Measurements from ENCODE around the gene NACAD.

NACAD gene, protein sequence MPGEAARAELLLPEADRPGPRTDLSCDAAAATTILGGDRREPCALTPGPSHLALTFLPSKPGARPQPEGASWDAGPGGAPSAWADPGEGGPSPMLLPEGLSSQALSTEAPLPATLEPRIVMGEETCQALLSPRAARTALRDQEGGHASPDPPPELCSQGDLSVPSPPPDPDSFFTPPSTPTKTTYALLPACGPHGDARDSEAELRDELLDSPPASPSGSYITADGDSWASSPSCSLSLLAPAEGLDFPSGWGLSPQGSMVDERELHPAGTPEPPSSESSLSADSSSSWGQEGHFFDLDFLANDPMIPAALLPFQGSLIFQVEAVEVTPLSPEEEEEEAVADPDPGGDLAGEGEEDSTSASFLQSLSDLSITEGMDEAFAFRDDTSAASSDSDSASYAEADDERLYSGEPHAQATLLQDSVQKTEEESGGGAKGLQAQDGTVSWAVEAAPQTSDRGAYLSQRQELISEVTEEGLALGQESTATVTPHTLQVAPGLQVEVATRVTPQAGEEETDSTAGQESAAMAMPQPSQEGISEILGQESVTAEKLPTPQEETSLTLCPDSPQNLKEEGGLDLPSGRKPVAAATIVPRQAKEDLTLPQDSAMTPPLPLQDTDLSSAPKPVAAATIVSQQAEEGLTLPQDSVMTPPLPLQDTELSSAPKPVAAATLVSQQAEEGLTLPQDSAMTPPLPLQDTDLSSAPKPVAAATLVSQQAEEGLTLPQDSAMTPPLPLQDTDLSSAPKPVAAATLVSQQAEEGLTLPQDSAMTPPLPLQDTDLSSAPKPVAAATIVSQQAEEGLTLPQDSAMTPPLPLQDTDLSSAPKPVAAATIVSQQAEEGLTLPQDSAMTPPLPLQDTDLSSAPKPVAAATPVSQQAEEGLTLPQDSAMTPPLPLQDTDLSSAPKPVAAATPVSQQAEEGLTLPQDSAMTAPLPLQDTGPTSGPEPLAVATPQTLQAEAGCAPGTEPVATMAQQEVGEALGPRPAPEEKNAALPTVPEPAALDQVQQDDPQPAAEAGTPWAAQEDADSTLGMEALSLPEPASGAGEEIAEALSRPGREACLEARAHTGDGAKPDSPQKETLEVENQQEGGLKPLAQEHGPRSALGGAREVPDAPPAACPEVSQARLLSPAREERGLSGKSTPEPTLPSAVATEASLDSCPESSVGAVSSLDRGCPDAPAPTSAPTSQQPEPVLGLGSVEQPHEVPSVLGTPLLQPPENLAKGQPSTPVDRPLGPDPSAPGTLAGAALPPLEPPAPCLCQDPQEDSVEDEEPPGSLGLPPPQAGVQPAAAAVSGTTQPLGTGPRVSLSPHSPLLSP (N-terminal part only)

DNA sequence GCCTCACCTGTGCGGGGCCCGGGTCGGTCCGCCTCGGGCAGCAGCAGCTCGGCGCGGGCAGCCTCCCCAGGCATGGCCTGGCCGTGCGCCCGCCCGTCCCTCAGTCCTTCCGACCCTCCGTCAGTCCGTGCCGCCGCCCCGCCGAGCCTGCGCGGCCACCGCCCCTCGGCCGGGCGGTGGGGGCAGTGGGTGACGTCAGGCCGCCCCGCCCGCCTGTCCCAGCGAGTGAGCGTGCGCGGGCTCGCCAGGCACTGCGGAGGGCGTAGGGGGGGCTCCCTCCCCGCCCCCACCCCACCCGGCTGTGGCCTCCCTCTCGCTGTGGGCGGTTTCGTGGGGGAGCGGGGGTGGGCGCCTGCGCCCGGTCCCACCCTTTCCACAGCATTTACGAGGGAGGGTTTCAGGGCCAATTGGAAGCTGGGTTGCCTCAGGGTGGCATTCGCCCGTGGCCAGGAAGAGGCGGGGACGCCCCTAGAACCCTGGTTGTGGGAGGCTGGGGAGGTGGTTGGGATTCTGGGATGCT lies at the start of gene NACAD:
TSS of gene NACAD (minus strand) at position 149 of the 520 bp plus-strand sequence. CDS start at position 74, 75 bp downstream.
- DNase-seq (ENCODE audit: low read depth) = no peak

DNA sequence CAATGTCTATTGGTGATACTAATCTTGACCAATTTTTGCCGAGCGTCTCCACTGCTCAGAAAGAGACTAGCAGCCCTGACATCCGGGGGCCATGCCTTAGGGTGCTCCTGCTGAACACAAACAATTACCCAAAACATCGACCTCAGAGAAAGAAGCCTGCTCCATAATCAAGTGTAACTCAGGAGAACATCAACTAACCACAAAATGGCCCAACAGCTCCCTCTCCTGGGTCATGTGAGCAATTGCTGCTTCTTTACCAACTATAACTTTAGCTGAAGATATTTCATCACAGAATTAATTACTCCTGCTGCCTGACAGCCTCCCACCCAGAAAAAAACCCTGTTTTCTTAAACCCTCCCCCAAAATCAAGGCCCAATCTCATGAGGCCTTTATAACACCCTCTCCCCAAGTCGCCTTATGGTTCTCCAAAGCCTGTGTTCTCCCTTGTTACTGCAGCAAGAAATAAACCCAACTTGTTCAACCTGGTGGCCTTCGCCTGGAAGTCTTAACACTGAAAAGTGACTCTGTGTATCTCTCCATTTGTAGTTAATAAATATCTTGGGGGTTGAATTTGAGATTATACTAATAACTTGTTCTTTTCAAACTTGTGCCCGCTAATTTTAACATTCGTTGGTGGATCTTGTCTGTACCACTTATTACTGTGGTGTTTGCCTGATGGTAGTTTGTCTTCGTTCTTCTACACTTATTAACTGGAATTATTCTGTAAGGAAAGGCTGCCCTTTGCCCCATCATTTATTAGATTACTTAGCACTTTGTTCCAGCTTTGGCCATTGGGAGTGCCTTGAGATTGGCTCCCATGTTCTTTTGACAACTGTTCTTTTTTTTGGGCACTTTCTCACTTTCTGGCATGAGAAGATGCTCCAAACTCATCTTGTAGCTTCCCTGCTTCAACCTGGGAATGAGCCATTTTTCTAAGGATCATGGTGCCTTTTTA lies 47.6 kb upstream of the NACAD start:
- DNase-seq (ENCODE audit: low read depth) = peak; percentile 17

DNA sequence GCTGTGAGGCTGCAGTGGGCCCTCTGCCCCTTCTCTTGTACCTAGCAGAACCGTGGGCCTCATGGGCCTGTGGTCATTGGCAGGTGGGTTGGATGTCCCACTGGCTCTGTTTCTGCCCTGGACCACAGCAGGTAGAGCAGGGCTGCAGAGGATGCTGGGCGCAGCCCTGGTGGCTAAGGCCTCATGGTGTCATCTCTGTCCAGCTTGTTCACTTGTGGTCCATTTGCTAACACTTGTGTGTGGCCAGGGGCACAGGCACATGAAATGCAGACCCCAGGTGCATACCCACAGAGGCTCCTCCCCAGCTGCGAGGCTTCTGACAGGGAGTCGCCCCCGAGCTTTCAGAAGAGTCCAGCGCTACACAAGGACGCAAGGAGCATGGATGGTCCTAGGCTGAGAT lies 45.1 kb upstream of the NACAD start:
- no peak for DNase-seq (ENCODE audit: low read depth)

DNA sequence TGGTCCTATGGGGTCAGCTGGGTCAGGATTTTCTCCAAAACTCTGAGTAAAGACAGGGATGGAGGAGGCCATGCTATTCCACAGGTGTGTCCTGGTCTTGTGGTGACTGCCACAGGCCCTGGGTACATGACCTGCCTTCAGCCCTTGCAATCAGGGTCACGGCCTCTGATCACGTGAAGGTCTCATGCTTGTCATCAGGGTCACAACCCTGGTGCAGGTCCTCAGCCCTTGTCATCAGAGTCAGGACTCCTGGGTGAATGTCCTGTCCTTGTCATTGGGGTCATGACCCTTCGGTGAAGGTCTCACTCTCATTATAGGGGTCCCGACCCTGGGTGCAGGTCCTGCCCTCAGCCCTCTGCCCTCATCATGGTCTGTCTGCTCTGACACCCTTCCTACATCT lies 44.6 kb upstream of the NACAD start:
- no peak for DNase-seq (ENCODE audit: low read depth)

DNA sequence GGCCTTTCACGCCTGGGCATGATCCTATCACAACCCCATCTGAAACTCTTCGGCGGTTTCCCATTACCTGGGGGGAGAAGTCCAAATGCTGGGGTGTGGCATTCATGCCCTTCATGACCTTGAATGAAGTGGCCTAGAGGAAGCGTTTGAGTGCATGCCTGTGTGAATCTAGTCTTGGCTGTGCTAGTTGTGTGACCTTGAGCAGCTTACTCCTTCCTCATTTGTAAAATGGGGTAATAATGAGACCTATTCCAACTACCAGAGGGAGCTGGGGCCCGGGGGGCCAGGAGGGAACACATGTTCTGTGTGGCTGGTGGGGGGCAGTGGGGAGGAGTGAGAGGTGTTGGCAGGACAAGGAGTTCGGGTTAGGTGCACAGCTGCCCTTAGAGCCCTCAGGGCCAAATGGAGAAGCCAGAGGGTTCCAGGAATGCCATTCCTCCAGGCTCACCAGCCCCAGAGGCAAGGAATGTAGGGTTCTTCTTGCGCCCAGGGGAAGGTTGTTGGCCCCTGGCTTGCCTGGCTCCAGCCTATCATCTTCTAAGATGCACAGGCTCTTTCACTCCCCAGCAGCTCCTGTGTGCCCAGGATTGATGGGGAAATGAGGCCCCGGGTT lies 44.0 kb upstream of the NACAD start:
- no peak for DNase-seq (ENCODE audit: low read depth)

DNA sequence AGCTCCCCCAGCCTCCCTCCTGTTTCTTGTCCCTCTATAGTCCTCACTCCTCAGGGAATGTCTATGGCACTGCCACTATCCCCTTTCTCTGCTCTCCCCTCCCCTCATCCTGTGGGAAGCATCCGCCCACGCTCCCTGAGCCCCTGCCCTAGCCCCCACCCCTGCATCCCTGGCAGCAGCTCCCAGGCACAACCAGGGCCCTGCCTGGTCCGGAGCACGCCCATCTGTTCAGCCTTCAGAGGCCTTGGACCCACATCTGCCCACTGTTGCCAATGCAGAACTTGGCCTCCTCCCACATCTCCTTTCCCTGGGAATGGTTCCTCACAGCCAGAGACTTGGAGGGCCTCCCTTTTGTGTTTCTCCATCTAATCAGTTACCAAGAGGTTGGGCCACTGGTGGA lies 43.1 kb upstream of the NACAD start:
- DNase-seq (ENCODE audit: low read depth) = no peak

DNA sequence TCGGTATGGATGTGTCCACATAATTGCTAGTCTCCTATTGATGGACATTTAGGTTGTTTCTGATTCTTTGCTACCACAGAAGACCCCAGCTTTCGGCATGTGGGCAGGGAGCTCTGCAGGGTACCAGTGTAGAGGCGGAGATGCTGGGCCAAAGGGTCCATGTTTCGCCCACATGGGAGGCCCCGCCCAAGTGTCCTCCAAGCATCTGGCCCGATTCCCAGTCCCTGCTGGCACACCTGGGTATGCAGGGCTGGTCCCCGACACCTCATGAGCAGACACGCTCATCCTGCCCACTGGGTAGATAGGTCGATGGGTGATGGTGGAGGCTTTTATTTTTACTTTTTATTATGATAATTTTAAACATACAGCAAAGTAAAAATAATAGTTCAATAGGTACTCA lies 42.1 kb upstream of the NACAD start:
- DNase-seq (ENCODE audit: low read depth) = no peak

DNA sequence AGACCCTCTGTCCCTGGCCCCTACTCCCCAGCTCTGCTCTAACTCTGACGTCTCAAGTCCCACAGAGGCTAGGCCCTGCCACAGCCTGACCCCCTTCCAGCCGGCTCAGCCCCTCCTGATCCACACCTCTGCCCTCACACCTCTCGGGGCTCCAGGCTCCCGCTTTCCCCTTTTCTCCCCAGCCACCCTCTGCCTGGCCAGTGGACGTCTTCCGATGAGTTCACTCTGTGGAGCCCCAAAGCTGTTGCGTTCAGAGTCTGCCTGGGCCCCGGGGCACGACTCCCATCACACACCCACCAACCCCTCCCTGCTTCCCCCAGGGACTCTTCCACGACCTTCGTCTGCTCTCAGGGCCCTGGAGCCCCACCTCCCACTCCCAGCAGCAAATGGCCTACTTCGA lies 41.1 kb upstream of the NACAD start:
- DNase-seq (ENCODE audit: low read depth) = no peak

DNA sequence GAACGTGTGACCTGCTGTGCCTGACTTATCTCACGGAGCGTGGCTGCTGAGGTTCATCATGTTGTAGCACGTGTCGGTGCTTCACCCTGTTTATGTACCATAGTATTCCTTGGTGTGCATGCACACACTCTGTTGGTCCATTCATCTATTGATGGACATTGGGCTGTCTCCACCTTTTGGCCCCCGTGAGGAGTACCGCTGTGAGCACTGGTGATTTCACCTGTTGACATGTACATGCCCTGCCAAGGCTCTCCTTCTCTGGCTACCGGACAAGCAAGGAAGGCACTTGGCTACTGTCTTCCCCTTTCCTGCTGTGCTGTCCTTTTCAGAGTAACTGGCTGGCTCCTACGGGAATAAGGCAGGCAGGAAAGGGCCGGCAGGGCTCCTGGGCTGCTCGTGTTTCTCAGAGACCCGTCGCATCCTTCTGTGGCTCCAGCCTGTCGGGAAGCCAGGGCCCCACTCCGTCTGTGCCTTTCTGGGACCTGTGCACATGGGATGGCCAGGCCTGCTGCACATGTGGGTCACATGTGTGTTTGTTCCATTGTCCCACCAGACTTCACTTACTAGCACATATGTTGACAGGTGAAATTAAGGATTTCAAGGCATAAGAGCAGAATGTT lies 40.5 kb upstream of the NACAD start:
- DNase-seq (ENCODE audit: low read depth) = no peak

DNA sequence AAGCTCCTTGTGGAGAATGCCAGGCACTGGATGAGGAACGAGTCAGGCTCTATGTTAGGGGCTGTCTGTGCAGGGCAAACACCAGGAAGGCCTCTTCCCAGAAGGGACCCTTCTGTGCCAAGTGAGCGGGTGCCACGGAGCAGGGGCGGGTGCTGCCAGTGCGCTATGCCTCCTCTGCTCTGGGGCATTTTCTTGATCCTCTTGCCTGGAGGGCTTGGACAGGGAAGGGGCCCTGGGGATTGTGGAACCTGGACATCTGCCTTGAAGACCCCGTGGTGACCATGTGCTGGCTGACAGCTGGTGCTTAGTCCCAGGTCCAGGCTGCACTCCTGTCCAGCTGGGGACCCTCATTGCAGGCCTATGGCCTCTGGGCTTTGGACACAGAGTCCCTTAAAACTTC lies 38.2 kb upstream of the NACAD start:
- DNase-seq (ENCODE audit: low read depth) = no peak

DNA sequence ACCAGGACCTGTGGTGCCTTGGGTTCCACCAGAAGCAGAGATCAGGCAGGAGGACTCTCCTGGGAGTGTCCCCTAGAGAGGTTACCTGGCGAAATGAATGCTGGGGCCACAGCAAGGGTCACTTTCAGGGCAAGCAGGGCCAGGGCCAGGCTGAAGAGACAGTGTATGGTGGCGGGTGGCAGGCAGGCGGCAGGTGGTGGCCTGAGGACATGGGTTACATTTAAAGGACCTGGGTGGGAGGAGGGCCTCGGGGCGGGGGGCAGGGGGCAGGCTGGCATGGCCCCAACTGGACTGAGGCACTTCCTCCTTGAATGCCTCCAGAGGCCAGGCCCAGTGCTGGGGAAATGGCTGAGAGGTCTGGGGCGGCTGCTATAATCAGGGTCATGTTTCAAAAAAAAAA lies 37.4 kb upstream of the NACAD start:
- no peak for DNase-seq (ENCODE audit: low read depth)

DNA sequence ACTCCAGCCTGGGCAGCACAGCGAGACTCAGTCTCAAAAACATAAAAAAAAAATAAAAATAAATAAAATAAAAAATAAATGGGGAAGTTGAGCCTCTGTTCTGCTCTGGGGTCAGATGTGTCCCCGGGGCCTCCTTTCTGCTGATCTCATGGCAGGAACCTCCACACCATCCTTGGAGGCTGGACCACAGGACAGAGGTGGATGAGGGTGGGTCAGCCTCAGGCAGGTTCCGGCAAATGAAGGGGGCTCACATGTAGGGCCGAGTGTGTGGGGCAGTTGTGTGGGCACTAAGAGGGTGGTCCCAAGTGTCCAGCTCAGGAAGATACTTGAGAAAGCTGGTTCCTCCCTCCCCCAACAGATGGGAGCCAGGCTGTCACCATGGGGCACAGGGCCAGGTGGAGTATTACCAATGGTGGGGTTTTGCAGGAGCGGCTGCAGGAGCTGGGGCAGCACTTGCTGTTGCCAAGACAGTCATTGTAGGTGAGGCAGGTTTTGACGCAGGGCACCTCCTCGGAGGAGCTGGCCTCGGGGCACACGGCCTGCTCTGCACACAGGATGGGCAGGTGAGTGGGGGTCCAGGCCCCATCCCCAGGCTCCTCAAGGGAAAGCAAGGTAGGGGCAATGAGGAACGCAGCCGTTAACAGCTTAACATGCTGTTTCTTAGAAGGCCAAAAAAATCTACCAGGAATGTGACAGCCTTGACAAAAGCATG lies 36.6 kb upstream of the NACAD start:
- no peak for DNase-seq (ENCODE audit: low read depth)

DNA sequence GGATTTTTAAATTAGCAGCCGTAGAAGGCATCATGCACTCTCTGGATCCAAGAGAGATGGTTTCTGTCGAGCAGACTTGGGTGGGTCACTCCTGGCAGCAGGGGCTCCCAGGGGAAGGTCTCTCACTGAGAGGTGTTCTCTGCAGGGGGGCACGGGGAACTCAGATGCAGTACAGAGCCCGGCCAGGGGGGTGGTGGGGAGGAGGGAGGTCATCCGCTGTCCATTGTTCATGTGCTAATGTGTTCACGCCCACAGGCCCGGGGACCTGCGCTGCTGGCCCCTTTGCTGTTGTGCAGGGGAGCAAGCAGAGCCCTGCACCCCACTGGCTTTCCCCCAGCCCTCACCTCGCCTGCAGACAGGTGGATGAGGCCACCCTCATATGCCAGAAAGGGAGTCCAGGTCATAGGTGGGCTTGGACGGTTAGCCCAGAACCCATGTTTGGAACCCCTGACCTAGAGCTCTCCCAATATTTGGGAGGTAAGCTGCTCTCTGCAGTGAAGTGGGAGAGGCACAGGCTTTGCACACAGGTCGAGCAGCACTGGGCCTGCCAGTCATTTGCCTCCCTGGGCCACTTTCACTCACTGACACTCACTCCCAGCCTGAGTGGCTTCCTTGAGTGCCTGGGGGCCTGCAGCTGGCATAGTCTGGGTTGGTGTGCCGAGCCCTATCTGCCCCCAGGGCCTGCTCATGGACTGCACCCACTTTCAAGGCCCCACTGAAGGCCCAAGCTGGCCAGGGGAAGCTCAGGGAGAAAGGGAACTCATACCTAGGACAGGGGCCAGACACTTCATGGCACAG lies 35.3 kb upstream of the NACAD start:
- DNase-seq (ENCODE audit: low read depth) = no peak

DNA sequence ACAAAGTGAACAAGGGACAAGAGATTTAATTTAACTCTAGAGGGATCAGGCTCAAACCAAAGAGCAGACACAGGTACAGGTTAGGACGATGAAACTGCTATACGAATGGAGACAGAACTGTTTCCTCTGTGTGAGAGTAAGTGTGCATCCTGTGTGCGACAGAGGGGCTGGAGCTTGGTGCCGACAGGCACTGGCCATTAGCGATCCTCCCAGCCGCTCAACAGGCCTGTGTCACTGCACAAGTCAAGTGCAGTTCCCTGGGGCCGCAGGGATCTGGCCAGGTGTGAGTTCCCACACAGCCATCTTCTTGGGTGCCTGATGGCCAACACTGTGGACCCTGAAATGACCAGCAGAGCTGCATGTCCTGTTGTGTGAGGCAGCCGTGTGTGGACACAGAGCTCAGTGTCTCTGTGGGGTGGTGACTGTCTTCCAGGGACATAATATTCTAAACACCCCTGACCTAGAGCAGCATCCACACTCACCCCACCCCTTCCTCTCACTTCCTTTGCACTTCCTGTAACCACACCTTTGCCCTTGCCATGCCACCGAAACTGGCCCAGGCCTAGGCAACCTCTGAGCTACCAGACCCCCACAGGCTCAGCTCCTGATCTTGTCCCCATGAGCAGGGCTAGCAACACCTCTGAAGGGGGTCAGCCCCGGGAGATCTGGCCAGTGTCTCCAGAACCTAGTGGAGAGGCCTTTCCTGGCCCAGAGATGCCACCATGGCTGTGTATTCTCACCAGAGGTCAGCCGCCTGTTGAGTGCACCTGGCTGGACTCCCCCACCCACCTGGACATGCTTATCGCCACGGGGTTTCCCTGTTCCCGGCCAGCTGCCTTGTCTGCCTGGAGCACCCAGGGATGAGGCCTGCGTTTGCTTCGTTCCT lies 34.4 kb upstream of the NACAD start:
- DNase-seq (ENCODE audit: low read depth) = no peak

DNA sequence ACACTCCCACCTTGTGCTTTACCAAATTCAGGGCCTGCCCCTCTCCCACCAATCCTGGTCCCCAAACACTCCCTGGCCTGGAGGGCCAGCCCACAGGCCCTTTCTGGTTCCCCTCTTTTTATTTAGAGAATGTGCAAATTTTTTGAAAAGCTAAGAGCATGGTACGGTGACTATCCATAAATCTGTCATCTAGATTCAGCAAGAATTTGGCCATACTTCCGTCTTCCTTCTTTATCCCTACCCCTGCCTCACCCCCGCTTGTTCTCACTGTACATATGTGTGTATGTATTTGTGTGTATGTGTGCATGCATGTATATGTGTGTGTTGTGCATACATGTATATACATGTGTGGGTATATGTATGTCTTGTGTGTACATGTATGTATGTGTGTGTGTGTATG lies 30.8 kb upstream of the NACAD start:
- no peak for DNase-seq (ENCODE audit: low read depth)

DNA sequence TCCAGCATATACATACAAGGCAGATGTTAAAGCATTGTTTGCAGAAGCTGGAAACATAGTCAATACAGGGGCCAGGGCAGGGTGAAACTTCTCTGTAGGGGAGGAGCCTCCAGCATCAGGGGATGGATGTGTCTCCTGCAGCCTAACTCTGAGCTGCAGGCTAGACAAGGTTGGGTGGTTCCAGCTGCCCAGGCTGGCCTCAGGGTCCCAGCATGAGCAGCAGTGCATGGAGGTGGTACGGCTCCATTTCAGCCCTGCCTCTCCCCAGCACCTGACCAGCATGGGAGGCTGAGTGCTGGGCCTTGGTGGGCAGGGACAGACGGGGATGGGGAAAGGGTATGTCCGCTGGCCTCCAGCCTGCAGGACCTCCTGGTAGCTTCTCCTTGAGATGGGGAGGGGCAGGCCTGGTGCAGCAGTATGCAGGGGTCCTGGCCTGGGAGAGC lies 30.1 kb upstream of the NACAD start:
- no peak for DNase-seq (ENCODE audit: low read depth)

DNA sequence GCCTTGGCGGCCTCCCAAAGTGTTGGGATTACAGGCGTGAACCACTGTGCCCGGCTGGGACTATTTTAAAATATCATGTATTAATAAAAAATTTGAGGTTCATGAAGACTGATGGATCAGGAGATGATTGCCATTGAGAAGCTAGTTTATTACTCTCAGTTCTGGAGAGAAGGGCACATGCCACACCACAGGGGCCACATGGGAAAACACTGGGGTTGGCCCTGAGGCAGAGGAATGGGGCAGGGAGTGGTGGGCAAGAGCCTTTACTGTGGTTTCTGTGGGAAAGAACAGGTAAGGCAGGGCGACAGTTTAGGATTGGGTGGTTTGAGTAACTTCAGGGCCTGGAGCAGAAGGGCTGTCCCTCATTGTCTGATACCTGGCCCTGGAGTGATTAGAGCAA lies 29.5 kb upstream of the NACAD start:
- no peak for DNase-seq (ENCODE audit: low read depth)

All from stimulated activated CD8-positive, alpha-beta memory T cell treated with anti-CD3 and anti-CD28 coated beads, Interleukin-7, amount 100 ng/mL, for 24 hours (primary cell).